ENCODE results near the gene VDR. TPM values are rescaled to one million over a fixed set of nuclear protein-coding genes. Genes with fewer than 3 reads are reported as not detected.

The VDR gene
- total RNA-seq, 2 donors from 2014 or later = 1.3 to 3.1 TPM

- WGBS, 2 donors = 75 to 83% methylated on average over 2 to 5 of the region's 5 CpGs
- H3K4me3 ChIP-seq = no peak overlapping the region
- no peak for DNase-seq
These were observed 5.3 kb downstream of the VDR start for GRCh38 chr12:47899466-47899865.

DNA sequence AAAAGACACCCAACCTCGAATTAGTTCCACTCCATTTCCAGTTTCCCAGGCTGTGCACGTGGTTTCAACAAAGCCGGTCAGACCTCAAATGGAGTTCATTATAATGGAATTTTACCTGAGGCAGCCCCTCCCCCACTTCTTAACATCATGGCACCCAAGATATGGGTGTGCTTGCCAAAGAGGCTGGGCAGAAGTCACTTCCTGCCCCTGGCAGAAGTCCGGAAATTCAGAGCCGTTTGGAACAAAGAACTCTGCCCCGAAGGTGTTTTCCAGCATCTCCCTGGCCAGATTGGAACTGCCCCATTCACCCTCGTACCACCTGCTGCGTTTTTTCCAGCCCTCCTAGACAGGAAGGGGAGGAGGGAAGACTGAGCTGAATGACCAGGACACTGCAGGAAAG is 8.2 kb downstream of the VDR start:
- Histone ChIP-seq H3K27me3 (no peaks in the 10 kb centered on the region), H3K36me3 (replicated peaks in 1 of 2; ENCODE audit: insufficient read depth in 1 of 2, low read depth in 2 of 2) (no peaks in the 10 kb centered on the region), H3K4me1 (peaks cover 13% of the 10 kb centered on the region), H3K27ac (no peak overlapping the region), H3K4me3 (no peak overlapping the region), H3K9me3 (no peaks in the 10 kb centered on the region)
- 27 to 32% methylated on average over 8 of the region's 8 CpGs for WGBS, 2 donors
- ATAC-seq = peak; percentile 31
- peak in 3 of 4 donors; percentile 34 to 65 (median 34) for DNase-seq
- no peak for TF ChIP-seq POLR2A (IDR thresholded peaks at IDR 0.05)
- no peak for TF ChIP-seq CTCF (IDR thresholded peaks at IDR 0.05)
- intact Hi-C loops (cut with DNase I) = no loop called here

More at GRCh38 chr12:47899466-47899865, 5.3 kb downstream of the VDR start:
- Histone ChIP-seq H3K27me3 (no peaks in the 10 kb centered on the region), H3K36me3 (replicated peaks in 1 of 2; ENCODE audit: insufficient read depth in 1 of 2, low read depth in 2 of 2) (no peaks in the 10 kb centered on the region), H3K9me3 (no peaks in the 10 kb centered on the region), H3K4me1 (peaks cover 26% of the 10 kb centered on the region), H3K27ac (no peak overlapping the region)
- ATAC-seq = no peak
- intact Hi-C loops (cut with DNase I) = no loop called here
- TF ChIP-seq POLR2A (IDR thresholded peaks at IDR 0.05) (no peak), CTCF (IDR thresholded peaks at IDR 0.05) (no peak)

DNA sequence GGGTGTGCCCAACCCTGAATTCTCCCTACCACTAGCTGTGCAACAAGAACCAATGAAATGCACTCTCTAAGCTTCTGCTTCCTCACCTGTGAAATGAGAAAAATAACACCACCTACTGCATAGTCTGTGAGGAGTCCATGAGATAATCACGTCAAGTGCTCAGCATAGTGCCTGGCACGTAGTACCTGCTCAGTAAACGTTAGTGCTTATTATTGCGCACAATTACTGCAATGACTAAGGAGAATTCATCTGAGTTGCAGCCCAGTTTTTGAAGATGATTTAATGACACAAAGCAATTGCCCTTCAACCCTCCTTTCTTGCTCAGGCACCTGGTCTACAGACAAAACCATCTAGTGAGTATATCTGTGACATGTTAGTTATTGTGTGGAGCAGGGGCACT is 8.8 kb downstream of the VDR start:
- peaks cover 13% of the 10 kb centered on the region for H3K4me1 ChIP-seq
- H3K9me3 ChIP-seq = no peaks in the 10 kb centered on the region
- 80 to 90% methylated on average over 4 of the region's 4 CpGs for WGBS, 2 donors
- TF ChIP-seq CTCF (IDR thresholded peaks at IDR 0.05) (no peak), POLR2A (IDR thresholded peaks at IDR 0.05) (no peak)
- no peaks in the 10 kb centered on the region for H3K27me3 ChIP-seq
- H3K36me3 ChIP-seq (replicated peaks in 1 of 2; ENCODE audit: insufficient read depth in 1 of 2, low read depth in 2 of 2) = no peaks in the 10 kb centered on the region
- no peak overlapping the region for H3K4me3 ChIP-seq
- H3K27ac ChIP-seq = no peak overlapping the region
- intact Hi-C loops (cut with DNase I) = no loop called here
- ATAC-seq (no peak), DNase-seq (no peak)

- no peaks in the 10 kb centered on the region for H3K9me3 ChIP-seq
- no peak overlapping the region for H3K4me3 ChIP-seq
- no peaks in the 10 kb centered on the region for H3K36me3 ChIP-seq (replicated peaks in 1 of 2; ENCODE audit: insufficient read depth in 1 of 2, low read depth in 2 of 2)
- H3K4me1 ChIP-seq = peaks cover 5% of the 10 kb centered on the region
- no peaks in the 10 kb centered on the region for H3K27me3 ChIP-seq
- TF ChIP-seq CTCF (IDR thresholded peaks at IDR 0.05) (no peak), POLR2A (IDR thresholded peaks at IDR 0.05) (no peak)
- ATAC-seq (no peak), DNase-seq (no peak)
- no peak overlapping the region for H3K27ac ChIP-seq
- WGBS, 2 donors = 76 to 91% methylated on average over 6 of the region's 6 CpGs
- intact Hi-C loops (cut with DNase I) = no loop called here
These were observed 10.1 kb downstream of the VDR start for GRCh38 chr12:47894652-47895051.

- 50 to 73% methylated on average over 1 of the region's 1 CpG for WGBS, 2 donors
- no peak for ATAC-seq
- H3K27ac ChIP-seq = no peak overlapping the region
These were observed 10.7 kb downstream of the VDR start for GRCh38 chr12:47894068-47894467.

More at GRCh38 chr12:47894068-47894467, 10.7 kb downstream of the VDR start:
- no peaks in the 10 kb centered on the region for H3K36me3 ChIP-seq (replicated peaks in 1 of 2; ENCODE audit: insufficient read depth in 1 of 2, low read depth in 2 of 2)
- H3K27me3 ChIP-seq = no peaks in the 10 kb centered on the region
- DNase-seq = no peak
- no peak overlapping the region for H3K4me3 ChIP-seq
- H3K4me1 ChIP-seq = peaks cover 5% of the 10 kb centered on the region
- TF ChIP-seq POLR2A (IDR thresholded peaks at IDR 0.05) (no peak), CTCF (IDR thresholded peaks at IDR 0.05) (no peak)
- intact Hi-C loops (cut with DNase I) = no loop called here
- H3K9me3 ChIP-seq = no peaks in the 10 kb centered on the region
